HG03025 (cell line): ENCODE measurements around the gene IQCK.
"Not testable (repeated sequence)": the region's sequence is repeated elsewhere in the genome, so short reads cannot be mapped to it uniquely, and the experiment has no call there.

Experiments
- ATAC-seq: cut with Tn5 transposase; IDR thresholded peaks from one replicate; pipeline ENCODE4 v1.9.1; 2021; ENCODE audit warnings: mild to moderate bottlenecking, moderate library complexity; ENCODE audit not compliant: unreplicated experiment, low FRiP score

The IQCK gene, protein sequence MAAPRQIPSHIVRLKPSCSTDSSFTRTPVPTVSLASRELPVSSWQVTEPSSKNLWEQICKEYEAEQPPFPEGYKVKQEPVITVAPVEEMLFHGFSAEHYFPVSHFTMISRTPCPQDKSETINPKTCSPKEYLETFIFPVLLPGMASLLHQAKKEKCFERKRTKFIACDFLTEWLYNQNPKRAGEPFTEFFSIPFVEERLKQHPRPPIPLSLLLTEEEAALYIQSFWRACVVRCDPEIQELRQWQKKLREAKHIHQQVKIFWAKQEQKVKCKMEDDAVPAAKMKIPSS

DNA sequence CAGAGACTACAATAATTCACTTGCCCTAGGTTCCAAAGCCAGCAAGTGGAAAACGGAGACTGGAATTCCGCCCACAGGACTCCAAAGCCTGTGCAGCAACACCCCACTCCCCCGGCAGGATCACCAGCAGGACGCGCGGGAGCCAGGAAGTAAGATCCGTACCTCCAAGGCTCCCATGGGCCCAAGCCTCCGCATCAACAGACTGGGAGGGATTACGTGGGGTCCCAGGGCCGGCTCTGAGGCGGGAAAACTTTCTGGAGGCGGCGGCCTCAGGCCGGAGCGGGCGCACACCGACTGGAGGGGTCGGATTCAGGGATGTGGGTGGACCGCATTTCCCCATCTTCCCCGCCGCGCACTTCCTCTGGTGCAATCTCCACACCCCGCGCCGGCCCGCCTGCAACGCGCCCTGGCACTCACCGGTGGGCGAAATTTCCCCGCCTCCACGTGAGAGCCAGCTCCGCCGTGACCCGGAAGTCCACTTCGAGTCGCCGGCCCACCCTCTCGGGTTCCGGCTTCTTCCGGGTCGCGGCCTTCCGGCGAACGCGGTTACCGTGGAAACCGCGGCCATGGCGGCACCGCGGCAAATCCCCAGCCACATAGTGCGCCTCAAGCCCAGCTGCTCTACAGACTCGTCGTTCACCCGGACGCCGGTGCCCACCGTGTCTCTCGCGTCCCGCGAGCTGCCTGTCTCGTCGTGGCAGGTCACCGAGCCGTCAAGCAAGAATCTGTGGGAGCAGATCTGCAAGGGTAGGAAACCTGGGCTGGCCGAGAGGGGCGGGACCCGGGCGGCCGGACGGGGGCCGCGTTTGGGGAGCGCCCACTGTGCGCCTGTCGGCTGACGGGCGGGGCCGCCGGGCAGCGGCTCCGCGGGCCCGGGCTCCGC lies at the start of gene IQCK, which contains the start of gene KNOP1:
IQCK (plus strand) TSS at position 531 of the 883 bp plus-strand sequence; CDS start at position 567, 36 bp downstream.
KNOP1 (minus strand) TSS at position 487 of the 883 bp plus-strand sequence. CDS start 3,192 bp downstream, outside the sequence.
- ATAC-seq: peak; percentile 89

GRCh38 chr16:19672378-19672777 lies 45.7 kb upstream of the IQCK start:
- no peak for ATAC-seq

GRCh38 chr16:19674485-19674884 lies 43.6 kb upstream of the IQCK start:
- no peak for ATAC-seq

GRCh38 chr16:19677402-19677801 lies 40.7 kb upstream of the IQCK start:
- no peak for ATAC-seq

DNA sequence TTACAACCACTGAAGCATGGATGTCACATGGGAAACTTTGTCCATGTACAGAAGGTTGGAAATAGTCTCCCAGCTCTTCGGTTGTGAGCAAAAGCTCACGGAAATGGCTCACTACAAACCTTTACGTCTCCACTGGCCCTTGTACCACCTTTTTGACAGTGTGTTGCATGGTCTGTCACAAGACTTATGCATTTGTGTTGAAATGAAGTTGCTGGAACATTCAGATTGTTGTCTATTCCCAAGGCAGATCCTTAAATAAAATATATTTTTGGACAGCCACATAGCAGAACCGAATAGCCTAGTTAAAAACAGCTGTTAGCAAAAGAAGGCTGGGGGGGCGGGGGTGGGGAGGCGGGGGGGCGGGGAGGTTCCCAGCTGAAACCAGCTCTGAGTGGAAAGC lies 39.3 kb upstream of the IQCK start:
- no peak for ATAC-seq

DNA sequence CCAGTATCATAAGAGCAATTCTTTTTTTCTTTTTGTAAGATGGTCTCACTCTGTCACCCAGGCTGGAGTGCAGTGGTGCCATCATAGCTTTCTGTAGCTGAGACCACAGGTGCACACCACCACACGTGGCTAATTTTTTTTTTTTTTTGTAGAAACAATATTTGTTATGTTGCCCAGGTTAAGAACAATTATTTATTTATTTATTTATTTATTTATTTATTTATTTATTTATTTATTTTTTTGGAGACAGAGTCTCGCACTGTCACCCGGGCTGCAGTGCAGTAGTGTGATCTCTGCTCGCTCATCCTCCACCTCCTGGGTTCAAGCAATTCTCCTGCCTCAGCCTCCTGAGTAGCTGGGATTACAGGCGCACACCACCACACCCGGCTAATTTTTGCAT lies 38.8 kb upstream of the IQCK start:
- ATAC-seq: not testable (repeated sequence)

DNA sequence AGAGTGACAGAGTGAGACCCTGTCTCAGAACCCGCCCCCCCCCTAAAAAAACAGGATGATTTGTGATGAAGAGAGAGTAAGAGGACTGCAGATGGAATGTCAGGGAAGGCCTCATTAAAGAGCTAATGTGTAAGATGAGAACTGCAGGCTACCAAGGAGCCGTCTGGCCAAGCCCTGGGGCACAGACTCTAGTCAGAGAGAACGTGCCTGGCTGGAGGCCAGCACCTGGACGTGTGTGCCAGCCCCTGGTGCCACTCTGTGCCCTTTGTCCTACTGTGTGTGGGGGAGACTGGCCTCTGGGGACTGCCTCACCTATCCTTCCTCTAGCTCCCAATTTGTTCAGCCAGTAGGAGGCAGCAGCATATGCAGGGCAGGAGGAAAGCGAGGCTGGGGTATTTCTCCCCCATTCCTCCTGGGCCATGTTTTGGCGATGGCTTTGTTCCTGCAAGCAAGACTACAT lies 37.2 kb upstream of the IQCK start:
- ATAC-seq: no peak

DNA sequence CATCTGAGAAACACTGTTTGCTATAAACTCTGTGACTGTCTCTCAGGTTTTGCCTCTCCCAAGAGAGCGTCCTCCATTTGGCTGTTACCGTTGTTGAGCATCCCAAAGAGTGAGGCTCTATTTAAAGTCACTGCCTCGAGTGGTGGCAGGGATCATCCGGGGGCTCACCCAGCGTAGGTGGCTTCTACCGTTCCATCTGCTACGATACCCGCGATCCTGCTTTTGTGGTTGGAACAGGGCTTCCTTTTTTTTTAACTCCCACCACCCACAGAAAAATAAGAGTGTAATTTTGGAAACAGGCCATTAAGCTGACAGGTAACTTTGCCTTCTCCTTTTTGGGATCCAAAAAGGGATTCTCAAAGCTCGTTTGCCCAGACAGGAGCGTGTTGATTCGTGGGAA lies 36.4 kb upstream of the IQCK start:
- ATAC-seq: no peak

DNA sequence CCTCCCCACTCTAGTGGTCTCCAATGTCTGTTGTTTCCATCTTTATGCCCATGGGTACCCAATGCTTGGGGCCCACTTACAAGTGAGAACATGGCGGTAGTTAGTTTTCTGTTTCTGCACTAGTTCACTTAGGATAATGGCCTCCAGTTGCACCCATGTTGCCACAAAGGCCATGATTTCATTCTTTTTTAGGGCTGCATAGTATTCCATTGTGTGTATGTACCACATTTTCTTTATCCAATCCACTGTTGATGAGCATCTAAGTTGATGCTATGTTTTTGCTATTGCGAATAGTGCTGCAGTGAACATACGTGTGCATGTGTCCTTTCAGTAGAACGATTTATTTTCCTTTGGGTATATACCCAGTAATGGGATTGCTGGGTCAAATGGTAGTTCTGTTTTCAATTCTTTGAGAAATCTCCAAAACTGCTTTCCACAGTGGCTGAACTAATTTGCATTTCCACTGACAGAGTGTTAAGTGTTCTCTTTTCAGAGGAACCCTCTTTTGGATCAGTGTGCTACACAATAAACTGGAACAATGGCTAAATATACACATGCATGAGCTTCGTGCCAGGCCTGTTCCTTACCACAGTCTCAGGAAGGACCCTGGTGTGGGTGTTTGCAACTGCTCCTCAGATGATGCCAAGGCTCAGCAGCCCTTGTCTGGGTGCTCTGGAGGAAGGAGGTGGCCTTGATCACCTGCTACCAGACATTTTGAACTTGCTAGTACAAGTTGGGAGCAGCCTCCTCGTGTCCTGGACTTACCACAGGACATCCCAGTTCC lies 34.4 kb upstream of the IQCK start:
- no peak for ATAC-seq

- no peak for ATAC-seq
Measured at GRCh38 chr16:19685176-19685575, 32.9 kb upstream of the IQCK start.

- ATAC-seq: no peak
Measured at GRCh38 chr16:19687279-19687678, 30.8 kb upstream of the IQCK start.

GRCh38 chr16:19688396-19689024 lies 29.6 kb upstream of the IQCK start:
- no peak for ATAC-seq

- no peak for ATAC-seq
Measured at GRCh38 chr16:19689342-19689741, 28.7 kb upstream of the IQCK start.

DNA sequence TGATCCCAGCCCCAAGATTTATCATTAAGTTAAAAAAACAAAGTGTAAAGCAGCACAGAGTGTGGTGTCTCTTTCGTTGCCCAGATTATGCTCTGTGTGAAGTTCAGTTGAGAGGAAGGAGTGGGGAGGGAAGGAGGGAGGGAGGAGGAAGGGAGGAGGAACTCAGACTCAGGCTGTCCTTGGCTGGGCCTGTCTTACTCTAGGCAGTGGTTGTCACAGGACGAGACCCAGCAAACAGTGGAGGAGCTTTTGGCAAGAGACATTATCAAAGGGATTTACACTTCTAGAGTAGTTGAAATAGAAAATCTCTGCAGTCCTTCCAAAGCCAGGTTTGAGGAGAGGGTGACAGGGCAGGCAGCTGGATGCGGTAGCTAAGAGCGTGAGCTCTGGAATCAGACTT lies 27.9 kb upstream of the IQCK start:
- ATAC-seq: no peak

DNA sequence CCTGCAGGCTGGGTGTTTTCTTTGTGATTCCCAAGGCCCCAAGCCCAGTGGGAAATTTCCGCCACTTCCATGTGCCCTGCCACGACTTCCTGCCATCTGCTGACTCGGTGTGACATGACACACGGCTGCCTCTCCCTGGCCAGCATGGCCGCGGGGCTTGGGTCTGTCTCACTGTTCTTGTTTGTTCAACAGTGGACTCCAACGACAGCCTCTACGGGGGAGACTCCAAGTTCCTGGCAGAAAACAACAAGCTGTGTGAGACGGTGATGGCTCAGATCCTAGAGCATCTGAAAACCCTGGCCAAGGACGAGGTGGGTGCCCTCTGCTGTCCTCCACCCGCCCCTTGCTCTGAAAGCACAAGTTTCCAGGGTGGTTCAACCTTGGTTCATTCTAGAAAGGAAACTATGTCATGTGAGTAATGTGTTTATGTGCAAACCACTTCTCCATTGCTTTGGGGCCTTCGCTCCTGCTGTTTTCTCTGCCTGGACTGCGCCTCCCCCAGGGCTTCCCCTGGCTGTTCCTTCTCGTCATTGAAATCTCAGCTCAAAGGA lies 26.8 kb upstream of the IQCK start:
- ATAC-seq: no peak

GRCh38 chr16:19694989-19695388 lies 23.1 kb upstream of the IQCK start:
- no peak for ATAC-seq

- no peak for ATAC-seq
Measured at GRCh38 chr16:19696328-19696727, 21.7 kb upstream of the IQCK start.

- ATAC-seq: no peak
Measured at GRCh38 chr16:19696961-19697360, 21.1 kb upstream of the IQCK start.

- no peak for ATAC-seq
Measured at GRCh38 chr16:19697756-19698318, 20.2 kb upstream of the IQCK start.
